Parathyroid adenoma (tissue), 2 donors: ENCODE results near the gene INPP5K.

Experiments used
- H2AFZ ChIP-seq: fragments of 300-600 bp; sonication (generic); one replicate; pipeline ENCODE4 v1.7.0; 2017; ENCODE audit warnings: antibody characterized with exemption, mild to moderate bottlenecking
- H3K27ac ChIP-seq: fragments of 300-600 bp; sonication (generic); one replicate; pipeline ENCODE4 v1.7.0; 2017
- H3K27me3 ChIP-seq: fragments of 300-600 bp; sonication (generic); one replicate; pipeline ENCODE4 v1.7.0; 2017; ENCODE audit warnings: low read length; ENCODE audit not compliant: control insufficient read depth, insufficient read depth
- H3K36me3 ChIP-seq: fragments of 300-600 bp; sonication (generic); one replicate; pipeline ENCODE4 v1.7.0; 2017; ENCODE audit warnings: low read length; ENCODE audit not compliant: control insufficient read depth, insufficient read depth
- H3K4me1 ChIP-seq: fragments of 300-600 bp; sonication (generic); one replicate; pipeline ENCODE4 v1.7.0; 2017; ENCODE audit warnings: control low read depth
- H3K4me2 ChIP-seq: fragments of 300-600 bp; sonication (generic); one replicate; pipeline ENCODE4 v1.7.0; 2017; ENCODE audit warnings: low read length
- H3K4me3 ChIP-seq: fragments of 300-600 bp; sonication (generic); one replicate; pipeline ENCODE4 v1.7.0; 2017; ENCODE audit warnings: low read depth, low read length
- H3K79me2 ChIP-seq: fragments of 300-600 bp; sonication (generic); one replicate; pipeline ENCODE4 v1.7.0; 2017; ENCODE audit warnings: control low read depth
- H3K9ac ChIP-seq: fragments of 300-600 bp; sonication (generic); one replicate; pipeline ENCODE4 v1.7.0; 2017; ENCODE audit warnings: mild to moderate bottlenecking
- H3K9me3 ChIP-seq: fragments of 300-600 bp; sonication (generic); one replicate; pipeline ENCODE4 v1.7.0; 2017; ENCODE audit warnings: low read length; ENCODE audit not compliant: control insufficient read depth
- CTCF ChIP-seq: fragments of 300-600 bp; sonication (generic); IDR thresholded peaks from one replicate; pipeline ENCODE4 v1.7.0; 2017; ENCODE audit warnings: antibody characterized with exemption, mild to moderate bottlenecking
- donor health status: primary hyperparathyroidism.

INPP5K gene

DNA sequence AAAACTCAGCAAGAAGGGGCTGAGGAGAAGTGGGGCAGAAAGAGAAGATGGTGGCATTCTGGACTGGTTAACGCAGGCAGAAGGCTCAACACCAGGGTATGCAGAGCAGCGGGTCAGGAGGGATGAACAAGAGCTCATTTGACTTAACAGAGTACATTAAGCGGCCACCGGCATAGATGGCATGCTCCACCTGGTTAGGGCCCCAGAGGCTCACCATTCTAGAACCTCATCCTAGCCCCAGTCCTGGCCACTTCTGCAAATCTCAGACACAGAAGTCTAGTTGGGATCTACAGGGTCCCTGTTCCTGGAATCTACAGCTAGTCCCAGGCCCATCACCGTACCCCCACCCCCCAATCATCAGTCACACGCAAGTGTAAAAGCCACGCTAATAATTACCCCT, 22.2 kb downstream of the INPP5K start:
- Histone ChIP-seq H3K9ac (no peak overlapping the region), H3K36me3 (no peaks in the 10 kb centered on the region), H3K27ac (no peak overlapping the region)

GRCh38 chr17:1493291-1493980, 23.0 kb downstream of the INPP5K start:
- Histone ChIP-seq H3K4me1 (peaks cover 2% of the 10 kb centered on the region), H3K9me3 (no peaks in the 10 kb centered on the region), H3K27me3 (no peaks in the 10 kb centered on the region), H3K79me2 (no peaks in the 10 kb centered on the region), H3K36me3 (no peaks in the 10 kb centered on the region), H3K27ac (peak overlapping the region; percentile 40), H3K4me2 (no peak overlapping the region), H3K9ac (no peak overlapping the region), H2AFZ (no peak overlapping the region), H3K4me3 (no peak overlapping the region)
- TF ChIP-seq CTCF, result no peak

More for the DNA sequence above, 22.2 kb downstream of the INPP5K start:
- H2AFZ ChIP-seq, result no peak overlapping the region
- TF ChIP-seq CTCF, result no peak
- H3K27me3 ChIP-seq, result no peaks in the 10 kb centered on the region
- no peak overlapping the region for H3K4me3 ChIP-seq
- H3K4me1 ChIP-seq, result no peaks in the 10 kb centered on the region
- no peaks in the 10 kb centered on the region for H3K79me2 ChIP-seq
- H3K9me3 ChIP-seq, result no peaks in the 10 kb centered on the region
- H3K4me2 ChIP-seq, result no peak overlapping the region

DNA sequence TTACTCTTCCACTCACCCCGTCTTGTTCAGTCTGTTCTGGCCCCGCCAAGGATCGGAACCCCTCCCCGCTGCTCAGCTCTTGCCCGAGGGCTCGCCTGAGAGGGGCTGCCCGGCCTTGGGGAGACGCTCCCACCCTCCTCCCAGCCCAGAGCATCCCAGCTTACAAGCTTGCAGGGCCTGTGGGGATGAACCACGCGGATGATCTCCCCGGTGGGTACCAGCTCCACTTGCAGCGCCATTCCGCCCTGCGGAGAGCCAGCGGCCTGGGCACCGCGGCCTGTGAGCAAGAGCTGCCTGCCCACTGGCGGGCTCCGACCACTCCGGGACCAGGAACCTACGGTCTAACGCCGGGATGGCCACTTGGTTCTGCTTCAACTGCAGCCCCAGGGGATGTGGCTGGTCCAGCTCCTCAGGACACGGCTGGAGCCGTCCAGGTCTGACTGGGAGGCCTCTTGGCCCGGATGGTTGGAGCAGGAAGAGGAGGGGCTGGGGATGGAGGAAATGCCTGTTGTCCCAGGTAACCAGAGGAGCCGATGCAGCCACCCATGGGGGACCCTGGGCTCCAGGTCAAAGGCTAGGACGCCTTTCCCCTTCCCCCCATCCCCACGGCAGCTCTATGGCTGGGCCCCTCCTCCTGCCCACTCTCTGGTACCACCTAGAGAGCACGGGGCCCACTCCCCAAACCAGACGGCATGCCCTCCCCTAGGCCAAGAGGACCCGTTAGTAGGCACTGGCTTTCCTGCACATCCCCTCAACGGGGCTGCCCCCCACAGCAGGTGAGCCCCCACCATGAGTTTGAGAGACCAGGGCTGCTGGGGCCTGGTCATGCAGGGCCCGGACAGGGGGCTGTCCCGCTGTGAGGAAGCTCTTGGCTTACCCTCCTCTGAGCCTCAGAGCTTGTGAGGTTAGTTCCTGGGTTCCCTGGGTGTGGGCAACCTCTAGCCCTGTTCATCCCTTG, 23.9 kb downstream of the INPP5K start, which contains the start of gene MYO1C:
MYO1C (minus strand) TSS at position 438 of the 958 bp plus-strand sequence; CDS start at position 239, 199 bp downstream.
- peak within 1 kb of the TSS; percentile 76 for H3K4me2 ChIP-seq
- H3K36me3 ChIP-seq, result no peaks in the 10 kb centered on the region
- no peaks in the 10 kb centered on the region for H3K79me2 ChIP-seq
- H3K27ac ChIP-seq, result peak within 1 kb of the TSS; percentile 40
- H2AFZ ChIP-seq, result peak within 1 kb of the TSS; percentile 82
- peak within 1 kb of the TSS; percentile 40 for H3K4me3 ChIP-seq
- H3K9ac ChIP-seq, result no peak within 1 kb of the TSS
- peaks cover 4% of the 10 kb centered on the region for H3K4me1 ChIP-seq
- no peaks in the 10 kb centered on the region for H3K27me3 ChIP-seq
- no peaks in the 10 kb centered on the region for H3K9me3 ChIP-seq
- TF ChIP-seq CTCF, result no peak

GRCh38 chr17:1491443-1492248, 24.8 kb downstream of the INPP5K start:
- no peaks in the 10 kb centered on the region for H3K27me3 ChIP-seq
- no peaks in the 10 kb centered on the region for H3K9me3 ChIP-seq
- peaks cover 4% of the 10 kb centered on the region for H3K4me1 ChIP-seq
- H3K4me3 ChIP-seq, result peak overlapping the region; percentile 52
- H3K36me3 ChIP-seq, result no peaks in the 10 kb centered on the region
- peak overlapping the region; percentile 76 for H3K4me2 ChIP-seq
- no peak overlapping the region for H3K9ac ChIP-seq
- H2AFZ ChIP-seq, result peak overlapping the region; percentile 82
- H3K79me2 ChIP-seq, result no peaks in the 10 kb centered on the region
- H3K27ac ChIP-seq, result peak overlapping the region; percentile 31
- TF ChIP-seq CTCF, result no peak
